Measurements from ENCODE around the gene VCL. TPM values are rescaled to one million over a fixed set of nuclear protein-coding genes. Genes with fewer than 3 reads are reported as not detected.
"Not testable (repeated sequence)": the region's sequence is repeated elsewhere in the genome, so short reads cannot be mapped to it uniquely, and the experiment has no call there.

VCL gene
- total RNA-seq, 1 experiment from 2014 or later: 378 TPM

- peaks cover 99% of the 10 kb centered on the region for H3K36me3 ChIP-seq
- no peak overlapping the region for H3K4me3 ChIP-seq
- H3K9me3 ChIP-seq (replicated peaks): 0 out of 2 replicates have a peak, but pooled peaks cover 2% of the 10 kb centered on the region
- DNase-seq (ENCODE audit: low read depth in 1 of 2, low spot score in 2 of 2): no peak
- H3K4me1 ChIP-seq (replicated peaks): no peaks in the 10 kb centered on the region
- no peak overlapping the region for H3K27ac ChIP-seq
- no peaks in the 10 kb centered on the region for H3K27me3 ChIP-seq (replicated peaks)
Measured at GRCh38 chr10:74113546-74113945, 115.6 kb downstream of the VCL start.

- Histone ChIP-seq H3K27ac (no peak overlapping the region), H3K4me3 (no peak overlapping the region), H3K9me3 (replicated peaks) (0 out of 2 replicates have a peak, but pooled peaks cover 2% of the 10 kb centered on the region), H3K4me1 (replicated peaks) (no peaks in the 10 kb centered on the region), H3K27me3 (replicated peaks) (no peaks in the 10 kb centered on the region), H3K36me3 (peaks cover 99% of the 10 kb centered on the region)
- no peak for DNase-seq (ENCODE audit: low read depth in 1 of 2, low spot score in 2 of 2)
Measured at GRCh38 chr10:74114041-74114448, 116.1 kb downstream of the VCL start.

GRCh38 chr10:74117738-74118137, 119.8 kb downstream of the VCL start:
- no peak overlapping the region for H3K4me3 ChIP-seq
- no peaks in the 10 kb centered on the region; the same call in 1 of the 2 replicates for H3K9me3 ChIP-seq (replicated peaks)
- peaks cover 5% of the 10 kb centered on the region; the same call in 1 of the 2 replicates for H3K4me1 ChIP-seq (replicated peaks)
- DNase-seq (ENCODE audit: low read depth in 1 of 2, low spot score in 2 of 2): no peak
- no peaks in the 10 kb centered on the region for H3K27me3 ChIP-seq (replicated peaks)
- no peak overlapping the region for H3K27ac ChIP-seq
- peaks cover 99% of the 10 kb centered on the region for H3K36me3 ChIP-seq

GRCh38 chr10:74118804-74119203, 120.9 kb downstream of the VCL start:
- Histone ChIP-seq H3K4me3 (no peak overlapping the region), H3K27ac (no peak overlapping the region), H3K4me1 (replicated peaks) (peaks cover 11% of the 10 kb centered on the region; the same call in 1 of the 2 replicates), H3K27me3 (replicated peaks) (no peaks in the 10 kb centered on the region), H3K36me3 (peaks cover 99% of the 10 kb centered on the region), H3K9me3 (replicated peaks) (no peaks in the 10 kb centered on the region; the same call in 1 of the 2 replicates)
- no peak for DNase-seq (ENCODE audit: low read depth in 1 of 2, low spot score in 2 of 2)

- H3K4me1 ChIP-seq (replicated peaks): peaks cover 23% of the 10 kb centered on the region
- DNase-seq (ENCODE audit: low read depth in 1 of 2, low spot score in 2 of 2): no peak
- H3K36me3 ChIP-seq: peaks cover 100% of the 10 kb centered on the region
- no peak overlapping the region for H3K27ac ChIP-seq
- no peaks in the 10 kb centered on the region for H3K27me3 ChIP-seq (replicated peaks)
- no peak overlapping the region for H3K4me3 ChIP-seq
- H3K9me3 ChIP-seq (replicated peaks): no peaks in the 10 kb centered on the region; the same call in 1 of the 2 replicates
Measured at GRCh38 chr10:74120911-74121310, 123.0 kb downstream of the VCL start.

- no peak for DNase-seq (ENCODE audit: low read depth in 1 of 2, low spot score in 2 of 2)
- Histone ChIP-seq H3K4me3 (no peak overlapping the region), H3K4me1 (replicated peaks) (peaks cover 23% of the 10 kb centered on the region), H3K36me3 (peaks cover 100% of the 10 kb centered on the region), H3K27me3 (replicated peaks) (no peaks in the 10 kb centered on the region), H3K9me3 (replicated peaks) (no peaks in the 10 kb centered on the region; the same call in 1 of the 2 replicates), H3K27ac (no peak overlapping the region)
Measured at GRCh38 chr10:74121368-74121767, 123.5 kb downstream of the VCL start.

- H3K4me1 ChIP-seq (replicated peaks): peaks cover 23% of the 10 kb centered on the region
- no peak for DNase-seq (ENCODE audit: low read depth in 1 of 2, low spot score in 2 of 2)
- peaks cover 98% of the 10 kb centered on the region for H3K36me3 ChIP-seq
- no peaks in the 10 kb centered on the region; the same call in 1 of the 2 replicates for H3K9me3 ChIP-seq (replicated peaks)
- H3K4me3 ChIP-seq: no peak overlapping the region
- H3K27me3 ChIP-seq (replicated peaks): no peaks in the 10 kb centered on the region
- H3K27ac ChIP-seq: no peak overlapping the region; the same call in 1 of the 2 replicates
Measured at GRCh38 chr10:74122060-74122459, 124.1 kb downstream of the VCL start.

GRCh38 chr10:74123081-74123480, 125.2 kb downstream of the VCL start:
- no peak for DNase-seq (ENCODE audit: low read depth in 1 of 2, low spot score in 2 of 2)
- Histone ChIP-seq H3K36me3 (peaks cover 96% of the 10 kb centered on the region), H3K27ac (no peak overlapping the region; the same call in 1 of the 2 replicates), H3K4me1 (replicated peaks) (peaks cover 23% of the 10 kb centered on the region), H3K27me3 (replicated peaks) (no peaks in the 10 kb centered on the region), H3K4me3 (no peak overlapping the region), H3K9me3 (replicated peaks) (no peaks in the 10 kb centered on the region; the same call in 1 of the 2 replicates)

GRCh38 chr10:74133923-74134820, 136.3 kb downstream of the VCL start:
- H3K27me3 ChIP-seq (replicated peaks): no peaks in the 10 kb centered on the region
- no peak for DNase-seq (ENCODE audit: low read depth in 1 of 2, low spot score in 2 of 2)
- no peaks in the 10 kb centered on the region for H3K4me1 ChIP-seq (replicated peaks)
- no peak overlapping the region for H3K4me3 ChIP-seq
- peaks cover 81% of the 10 kb centered on the region for H3K36me3 ChIP-seq
- H3K27ac ChIP-seq: no peak overlapping the region
- no peaks in the 10 kb centered on the region for H3K9me3 ChIP-seq (replicated peaks)

- Histone ChIP-seq H3K36me3 (peaks cover 70% of the 10 kb centered on the region), H3K4me1 (replicated peaks) (no peaks in the 10 kb centered on the region), H3K27me3 (replicated peaks) (no peaks in the 10 kb centered on the region), H3K4me3 (no peak overlapping the region), H3K27ac (no peak overlapping the region), H3K9me3 (replicated peaks) (no peaks in the 10 kb centered on the region)
- no peak for DNase-seq (ENCODE audit: low read depth in 1 of 2, low spot score in 2 of 2)
Measured at GRCh38 chr10:74135452-74135851, 137.5 kb downstream of the VCL start.

GRCh38 chr10:74137992-74138391, 140.1 kb downstream of the VCL start:
- H3K27ac ChIP-seq: no peak overlapping the region
- no peak overlapping the region for H3K4me3 ChIP-seq
- no peaks in the 10 kb centered on the region for H3K4me1 ChIP-seq (replicated peaks)
- H3K36me3 ChIP-seq: peaks cover 46% of the 10 kb centered on the region
- no peaks in the 10 kb centered on the region for H3K27me3 ChIP-seq (replicated peaks)
- no peaks in the 10 kb centered on the region for H3K9me3 ChIP-seq (replicated peaks)
- DNase-seq (ENCODE audit: low read depth in 1 of 2, low spot score in 2 of 2): no peak

- not testable (repeated sequence) for H3K9me3 ChIP-seq (replicated peaks); H3K4me3 ChIP-seq; H3K4me1 ChIP-seq (replicated peaks); DNase-seq (ENCODE audit: low read depth in 1 of 2, low spot score in 2 of 2); H3K27ac ChIP-seq; H3K27me3 ChIP-seq (replicated peaks)
- peaks cover 44% of the 10 kb centered on the region for H3K36me3 ChIP-seq
Measured at GRCh38 chr10:74138596-74138995, 140.7 kb downstream of the VCL start.

GRCh38 chr10:74139981-74140380, 142.1 kb downstream of the VCL start:
- H3K27me3 ChIP-seq (replicated peaks): no peaks in the 10 kb centered on the region
- H3K27ac ChIP-seq: no peak overlapping the region
- H3K9me3 ChIP-seq (replicated peaks): no peaks in the 10 kb centered on the region
- H3K36me3 ChIP-seq: peaks cover 34% of the 10 kb centered on the region
- DNase-seq (ENCODE audit: low read depth in 1 of 2, low spot score in 2 of 2): no peak
- H3K4me3 ChIP-seq: no peak overlapping the region
- H3K4me1 ChIP-seq (replicated peaks): peaks cover 5% of the 10 kb centered on the region

GRCh38 chr10:74140553-74140952, 142.6 kb downstream of the VCL start:
- Histone ChIP-seq H3K9me3 (replicated peaks) (no peaks in the 10 kb centered on the region), H3K4me3 (no peak overlapping the region), H3K4me1 (replicated peaks) (peaks cover 5% of the 10 kb centered on the region), H3K36me3 (peaks cover 28% of the 10 kb centered on the region), H3K27me3 (replicated peaks) (no peaks in the 10 kb centered on the region), H3K27ac (no peak overlapping the region)
- DNase-seq (ENCODE audit: low read depth in 1 of 2, low spot score in 2 of 2): no peak

All from SJSA1 (cell line).